ENCODE measurements around the gene PSMC3.

The PSMC3 gene

GRCh38 chr11:47375020-47375419 is 51.2 kb downstream of the PSMC3 start:
- DNase-seq: no peak

GRCh38 chr11:47374720-47375019 is 51.6 kb downstream of the PSMC3 start:
- DNase-seq: no peak

GRCh38 chr11:47373876-47374719 is 52.1 kb downstream of the PSMC3 start:
- DNase-seq: peak; percentile 86

- DNase-seq: no peak
Measured at GRCh38 chr11:47372422-47372821, 53.8 kb downstream of the PSMC3 start.

- no peak for DNase-seq
Measured at GRCh38 chr11:47369676-47370075, 56.6 kb downstream of the PSMC3 start.

All from activated naive CD4-positive, alpha-beta T cell treated with Interleukin-2 at 50 U/mL for 16 hours (primary cell).